Liver (tissue), 9 donors: ENCODE data around the gene PROCA1. TPM values are rescaled to one million over a fixed set of nuclear protein-coding genes. Genes with fewer than 3 reads are reported as not detected.

Experiments
- DNase-seq: peaks from one replicate; pipeline ENCODE4 v3.0.0-alpha.2; 2017; ENCODE audit warnings: low spot score
- H3K27ac ChIP-seq, 2 donors: one replicate each; pipeline ENCODE4 v1.7.0; 2013; ENCODE audit warnings: inconsistent platforms in 2 of 2, low read length in 2 of 2, control low read depth in 1 of 2, low read depth in 1 of 2, mild to moderate bottlenecking in 1 of 2
- H3K27me3 ChIP-seq, 4 donors: one replicate each; pipeline versions ENCODE4 v1.6.1 to v1.7.0; 2013; ENCODE audit warnings: low read length in 3 of 4, inconsistent platforms in 1 of 4, mild to moderate bottlenecking in 1 of 4, moderate library complexity in 1 of 4; ENCODE audit not compliant: control insufficient read depth in 4 of 4, insufficient read depth in 4 of 4
- H3K36me3 ChIP-seq, 4 donors: one replicate each; pipeline versions ENCODE4 v1.6.1 to v1.7.0; 2013; ENCODE audit warnings: low read length in 3 of 4, mild to moderate bottlenecking in 3 of 4, low read depth in 1 of 4, moderate library complexity in 1 of 4; ENCODE audit not compliant: control insufficient read depth in 4 of 4, insufficient read depth in 3 of 4
- H3K4me1 ChIP-seq, 4 donors: one replicate each; pipeline versions ENCODE4 v1.6.1 to v1.7.0; 2013; ENCODE audit warnings: low read length in 3 of 4, mild to moderate bottlenecking in 3 of 4, moderate library complexity in 1 of 4; ENCODE audit not compliant: control insufficient read depth in 4 of 4, insufficient read depth in 4 of 4
- H3K4me3 ChIP-seq, 3 donors: one replicate each; pipeline versions ENCODE4 v1.6.1 to v1.7.0; 2013; ENCODE audit warnings: low read length in 3 of 3, control low read depth in 1 of 3, low read depth in 1 of 3, mild to moderate bottlenecking in 1 of 3
- H3K9ac ChIP-seq, 2 donors: one replicate each; pipeline ENCODE4 v1.7.0; 2013; ENCODE audit warnings: low read length in 2 of 2, mild to moderate bottlenecking in 2 of 2, moderate library complexity in 2 of 2, control low read depth in 1 of 2, low read depth in 1 of 2
- H3K9me3 ChIP-seq, 4 donors: one replicate each; pipeline versions ENCODE4 v1.6.1 to v1.7.0; 2013; ENCODE audit warnings: low read length in 3 of 4; ENCODE audit not compliant: control insufficient read depth in 4 of 4
- EGR1 ChIP-seq, 2 donors: IDR thresholded peaks; 2 replicates each; pipeline ENCODE4 v1.6.1; 2016 to 2018; ENCODE audit warnings: antibody characterized with exemption in 2 of 2, low read depth in 2 of 2
- FOXA1 ChIP-seq: IDR thresholded peaks from 2 replicates; pipeline ENCODE4 v1.6.1; 2016; ENCODE audit warnings: antibody characterized with exemption
- FOXA2 ChIP-seq: IDR thresholded peaks from 2 replicates; pipeline ENCODE4 v1.6.1; 2016; ENCODE audit warnings: antibody characterized with exemption
- HNF4A ChIP-seq, 2 donors: conservative IDR thresholded peaks; 2 replicates each; pipeline ENCODE4 v1.6.1; 2016; ENCODE audit warnings: antibody characterized with exemption in 2 of 2, mild to moderate bottlenecking in 2 of 2
- HNF4G ChIP-seq: IDR thresholded peaks from 2 replicates; pipeline ENCODE4 v1.6.1; 2016; ENCODE audit warnings: antibody characterized with exemption
- JUND ChIP-seq, 2 donors: IDR thresholded peaks; 2 replicates each; pipeline ENCODE4 v1.6.1; 2016; ENCODE audit warnings: antibody characterized with exemption in 2 of 2
- NR2F2 ChIP-seq: IDR thresholded peaks from 2 replicates; pipeline ENCODE4 v1.6.1; 2016; ENCODE audit warnings: antibody characterized with exemption
- RAD21 ChIP-seq, 2 donors: IDR thresholded peaks; 2 replicates each; pipeline ENCODE4 v1.6.1; 2016; ENCODE audit warnings: antibody characterized with exemption in 2 of 2, mild to moderate bottlenecking in 2 of 2
- RXRA ChIP-seq, 2 donors: IDR thresholded peaks; 2 replicates each; pipeline ENCODE4 v1.6.1; 2017 to 2018; ENCODE audit warnings: antibody characterized with exemption in 2 of 2, mild to moderate bottlenecking in 1 of 2
- SP1 ChIP-seq: IDR thresholded peaks from 2 replicates; pipeline ENCODE4 v1.6.1; 2018; ENCODE audit warnings: antibody characterized with exemption, mild to moderate bottlenecking
- YY1 ChIP-seq: IDR thresholded peaks from 2 replicates; pipeline ENCODE4 v1.6.1; 2016; ENCODE audit warnings: antibody characterized with exemption, mild to moderate bottlenecking
- WGBS: extraction: QIAGEN DNeasy Blood & Tissue Kit; methylation state at CpG from one replicate; pipeline ENCODE4 v1.1.7; 2013; 5-methylcytosine and 5-hydroxymethylcytosine counted together
- polyA plus RNA-seq, 2 donors: library from polyadenylated mRNA; stranded (reverse) in 1 of 2; unstranded in 1 of 2; fragments of 200-250 nt in 1 of 2; fragments of >200 nt in 1 of 2; fragmentation: Nextera tagmentation in 1 of 2; extraction: Ambion mirVana in 1 of 2; gene quantifications; one replicate each; pipeline versions ENCODE4 v1.2.1 to v1.2.3, GENCODE V29; 2013 to 2015
- total RNA-seq, 2 donors: library from RNA; depleted of rRNA; stranded (reverse); fragments of >200 nt; gene quantifications; one replicate each; pipeline ENCODE4 v1.2.3, GENCODE V29; 2014
- TF ChIP-seq, protein P1 (sequence below): IDR thresholded peaks from 2 replicates; pipeline ENCODE4 v1.6.1; 2016; ENCODE audit warnings: antibody characterized with exemption
- TF ChIP-seq, protein P2 (sequence below): IDR thresholded peaks from 2 replicates; pipeline ENCODE4 v1.6.1; 2016; ENCODE audit warnings: antibody characterized with exemption
- TF ChIP-seq, protein P3 (sequence below): IDR thresholded peaks from 2 replicates; pipeline ENCODE4 v1.6.1; 2016; ENCODE audit warnings: antibody characterized with exemption
- TF ChIP-seq, protein P4 (sequence below): IDR thresholded peaks from 2 replicates; pipeline ENCODE4 v1.6.1; 2016; ENCODE audit warnings: antibody characterized with exemption, mild to moderate bottlenecking
- donor health status: healthy.
- donor health status: healthy.
- donor health status: healthy.
- donor health status: healthy.
- donor health status: healthy.

The PROCA1 gene
- total and polyA plus RNA-seq, 4 donors: 0.16 to 0.65 (median 0.35) TPM

DNA sequence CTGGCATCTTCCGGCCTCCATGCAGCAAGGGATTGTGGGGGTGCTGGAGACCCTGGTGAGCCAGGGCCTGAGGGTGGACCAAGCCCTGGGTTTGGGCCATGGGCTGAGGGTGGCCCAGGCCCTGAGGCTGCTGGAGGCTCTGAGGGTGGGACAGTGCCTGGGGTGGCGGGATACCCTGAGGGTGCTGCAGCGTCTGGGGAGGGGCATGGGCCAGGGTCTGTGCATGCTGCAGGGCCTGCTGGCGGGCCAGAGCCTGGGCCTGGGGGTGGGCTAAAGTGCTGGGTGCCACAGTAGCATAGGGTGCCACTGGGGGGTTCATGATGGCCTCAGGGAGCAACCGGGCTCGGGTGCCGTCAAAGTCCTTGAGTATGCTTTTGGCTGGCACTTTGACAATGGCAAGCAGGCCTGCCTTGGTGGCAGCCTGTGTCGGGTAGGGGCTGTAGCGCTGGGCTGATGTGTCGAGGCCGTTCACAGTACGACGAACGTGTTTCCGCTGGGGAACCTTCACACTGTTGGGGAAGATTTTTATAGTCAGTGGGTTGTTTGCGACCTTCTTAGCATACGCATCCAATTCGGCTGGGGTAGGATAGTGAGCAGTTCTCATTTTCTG, 47.7 kb upstream of the PROCA1 start:
- Histone ChIP-seq H3K36me3 (peaks cover 4 to 27% (median 8%) of the 10 kb centered on the region in 4 donors), H3K9ac (no peak overlapping the region), H3K4me1 (peaks cover 0 to 11% (median 7%) of the 10 kb centered on the region in 4 donors), H3K4me3 (no peak overlapping the region), H3K9me3 (no peaks in the 10 kb centered on the region), H3K27me3 (no peaks in the 10 kb centered on the region), H3K27ac (no peak overlapping the region)
- no peak for TF ChIP-seq RXRA (IDR thresholded peaks at IDR 0.05)
- TF ChIP-seq, protein P1, sequence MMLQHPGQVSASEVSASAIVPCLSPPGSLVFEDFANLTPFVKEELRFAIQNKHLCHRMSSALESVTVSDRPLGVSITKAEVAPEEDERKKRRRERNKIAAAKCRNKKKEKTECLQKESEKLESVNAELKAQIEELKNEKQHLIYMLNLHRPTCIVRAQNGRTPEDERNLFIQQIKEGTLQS: no peak
- no peak for TF ChIP-seq SP1
- TF ChIP-seq, protein P2, sequence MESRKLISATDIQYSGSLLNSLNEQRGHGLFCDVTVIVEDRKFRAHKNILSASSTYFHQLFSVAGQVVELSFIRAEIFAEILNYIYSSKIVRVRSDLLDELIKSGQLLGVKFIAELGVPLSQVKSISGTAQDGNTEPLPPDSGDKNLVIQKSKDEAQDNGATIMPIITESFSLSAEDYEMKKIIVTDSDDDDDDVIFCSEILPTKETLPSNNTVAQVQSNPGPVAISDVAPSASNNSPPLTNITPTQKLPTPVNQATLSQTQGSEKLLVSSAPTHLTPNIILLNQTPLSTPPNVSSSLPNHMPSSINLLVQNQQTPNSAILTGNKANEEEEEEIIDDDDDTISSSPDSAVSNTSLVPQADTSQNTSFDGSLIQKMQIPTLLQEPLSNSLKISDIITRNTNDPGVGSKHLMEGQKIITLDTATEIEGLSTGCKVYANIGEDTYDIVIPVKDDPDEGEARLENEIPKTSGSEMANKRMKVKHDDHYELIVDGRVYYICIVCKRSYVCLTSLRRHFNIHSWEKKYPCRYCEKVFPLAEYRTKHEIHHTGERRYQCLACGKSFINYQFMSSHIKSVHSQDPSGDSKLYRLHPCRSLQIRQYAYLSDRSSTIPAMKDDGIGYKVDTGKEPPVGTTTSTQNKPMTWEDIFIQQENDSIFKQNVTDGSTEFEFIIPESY: no peak
- 95% methylated on average over 18 of the region's 18 CpGs for WGBS
- no peak for DNase-seq

DNA sequence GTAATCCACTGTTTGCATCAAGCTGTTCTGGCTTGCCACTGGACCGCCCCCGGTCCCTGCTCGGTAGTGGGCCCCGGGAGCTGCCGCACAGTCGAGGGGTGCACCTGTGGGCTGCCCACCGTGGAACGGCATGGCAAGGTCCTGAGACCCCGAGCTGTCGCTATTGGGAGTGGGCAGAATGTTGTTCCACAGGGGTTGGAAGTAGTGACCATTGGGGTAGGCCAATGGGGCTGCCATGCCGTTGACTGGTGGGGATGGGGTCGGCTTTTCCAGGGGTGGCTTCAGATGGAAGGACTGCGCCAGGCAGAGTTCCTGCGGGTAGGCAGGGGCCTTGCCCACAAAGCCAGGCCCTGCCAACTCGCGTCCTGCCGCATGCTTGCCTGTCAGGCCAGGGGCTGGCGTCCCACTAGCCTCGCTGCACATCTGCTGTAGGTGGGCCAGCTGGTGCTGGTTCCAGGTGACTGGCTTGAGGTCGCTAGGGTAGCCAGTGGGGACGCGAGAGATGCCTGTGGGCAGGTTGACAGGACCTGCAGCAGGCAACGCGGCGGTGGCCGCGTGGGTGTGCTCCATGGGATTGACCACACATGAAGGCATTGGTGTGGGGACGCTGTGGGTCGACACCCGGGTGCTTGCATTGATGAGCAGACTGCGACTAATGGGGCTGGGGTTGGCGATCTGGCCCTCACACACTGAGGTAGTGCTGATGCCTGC, 46.9 kb upstream of the PROCA1 start:
- TF ChIP-seq, protein P1: no peak
- TF ChIP-seq YY1 (no peak), FOXA1 (no peak), RAD21 (IDR thresholded peaks at IDR 0.05) (no peak), HNF4G (no peak), EGR1 (IDR thresholded peaks at IDR 0.05; ENCODE audit: low read depth in 2 of 2) (no peak), FOXA2 (no peak), JUND (IDR thresholded peaks at IDR 0.05) (no peak), NR2F2 (no peak), HNF4A (conservative IDR thresholded peaks at IDR 0.05) (no peak)
- TF ChIP-seq, protein P3, sequence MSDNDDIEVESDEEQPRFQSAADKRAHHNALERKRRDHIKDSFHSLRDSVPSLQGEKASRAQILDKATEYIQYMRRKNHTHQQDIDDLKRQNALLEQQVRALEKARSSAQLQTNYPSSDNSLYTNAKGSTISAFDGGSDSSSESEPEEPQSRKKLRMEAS: no peak
- TF ChIP-seq, protein P4, sequence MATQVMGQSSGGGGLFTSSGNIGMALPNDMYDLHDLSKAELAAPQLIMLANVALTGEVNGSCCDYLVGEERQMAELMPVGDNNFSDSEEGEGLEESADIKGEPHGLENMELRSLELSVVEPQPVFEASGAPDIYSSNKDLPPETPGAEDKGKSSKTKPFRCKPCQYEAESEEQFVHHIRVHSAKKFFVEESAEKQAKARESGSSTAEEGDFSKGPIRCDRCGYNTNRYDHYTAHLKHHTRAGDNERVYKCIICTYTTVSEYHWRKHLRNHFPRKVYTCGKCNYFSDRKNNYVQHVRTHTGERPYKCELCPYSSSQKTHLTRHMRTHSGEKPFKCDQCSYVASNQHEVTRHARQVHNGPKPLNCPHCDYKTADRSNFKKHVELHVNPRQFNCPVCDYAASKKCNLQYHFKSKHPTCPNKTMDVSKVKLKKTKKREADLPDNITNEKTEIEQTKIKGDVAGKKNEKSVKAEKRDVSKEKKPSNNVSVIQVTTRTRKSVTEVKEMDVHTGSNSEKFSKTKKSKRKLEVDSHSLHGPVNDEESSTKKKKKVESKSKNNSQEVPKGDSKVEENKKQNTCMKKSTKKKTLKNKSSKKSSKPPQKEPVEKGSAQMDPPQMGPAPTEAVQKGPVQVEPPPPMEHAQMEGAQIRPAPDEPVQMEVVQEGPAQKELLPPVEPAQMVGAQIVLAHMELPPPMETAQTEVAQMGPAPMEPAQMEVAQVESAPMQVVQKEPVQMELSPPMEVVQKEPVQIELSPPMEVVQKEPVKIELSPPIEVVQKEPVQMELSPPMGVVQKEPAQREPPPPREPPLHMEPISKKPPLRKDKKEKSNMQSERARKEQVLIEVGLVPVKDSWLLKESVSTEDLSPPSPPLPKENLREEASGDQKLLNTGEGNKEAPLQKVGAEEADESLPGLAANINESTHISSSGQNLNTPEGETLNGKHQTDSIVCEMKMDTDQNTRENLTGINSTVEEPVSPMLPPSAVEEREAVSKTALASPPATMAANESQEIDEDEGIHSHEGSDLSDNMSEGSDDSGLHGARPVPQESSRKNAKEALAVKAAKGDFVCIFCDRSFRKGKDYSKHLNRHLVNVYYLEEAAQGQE: no peak
- WGBS: 97% methylated on average over 32 of the region's 32 CpGs
- peaks cover 4 to 27% (median 8%) of the 10 kb centered on the region in 4 donors for H3K36me3 ChIP-seq
- no peaks in the 10 kb centered on the region for H3K9me3 ChIP-seq
- no peak overlapping the region for H3K27ac ChIP-seq
- peaks cover 0 to 11% (median 7%) of the 10 kb centered on the region in 4 donors for H3K4me1 ChIP-seq
- H3K27me3 ChIP-seq: no peaks in the 10 kb centered on the region
- no peak overlapping the region for H3K9ac ChIP-seq
- H3K4me3 ChIP-seq: no peak overlapping the region
- DNase-seq: no peak
